GM19467 (cell line): Measurements from ENCODE around the gene TECPR1.

ENCODE experiments used
- ATAC-seq: cut with Tn5 transposase; IDR thresholded peaks from one replicate; pipeline ENCODE4 v1.9.1; 2021; ENCODE audit warnings: mild to moderate bottlenecking, moderate library complexity; ENCODE audit not compliant: unreplicated experiment

TECPR1 gene

GRCh38 chr7:98251601-98252424, at the start of gene TECPR1:
Gene TECPR1, minus strand, starts transcription at chr7:98252232. Its CDS starts 6,086 bp downstream, at chr7:98246146.
- peak; percentile 96 for ATAC-seq

- ATAC-seq: no peak
Measured at GRCh38 chr7:98300595-98301372, 48.8 kb upstream of the TECPR1 start.

- no peak for ATAC-seq
Measured at GRCh38 chr7:98297626-98298286, 45.7 kb upstream of the TECPR1 start.

- ATAC-seq: no peak
Measured at GRCh38 chr7:98296833-98297232, 44.8 kb upstream of the TECPR1 start.

- ATAC-seq: no peak
Measured at GRCh38 chr7:98295467-98296192, 43.6 kb upstream of the TECPR1 start.

- ATAC-seq: peak; percentile 66
Measured at GRCh38 chr7:98294798-98295382, 42.9 kb upstream of the TECPR1 start.

GRCh38 chr7:98294326-98294725, 42.3 kb upstream of the TECPR1 start:
- ATAC-seq: no peak

GRCh38 chr7:98293746-98294145, 41.7 kb upstream of the TECPR1 start:
- no peak for ATAC-seq

GRCh38 chr7:98293265-98293664, 41.2 kb upstream of the TECPR1 start:
- no peak for ATAC-seq

- ATAC-seq: no peak
Measured at GRCh38 chr7:98291717-98292116, 39.7 kb upstream of the TECPR1 start.

- no peak for ATAC-seq
Measured at GRCh38 chr7:98289333-98289875, 37.4 kb upstream of the TECPR1 start.

GRCh38 chr7:98288064-98288823, 36.2 kb upstream of the TECPR1 start:
- no peak for ATAC-seq

- no peak for ATAC-seq
Measured at GRCh38 chr7:98287486-98287959, 35.5 kb upstream of the TECPR1 start.

- ATAC-seq: no peak
Measured at GRCh38 chr7:98286701-98287485, 34.9 kb upstream of the TECPR1 start.

- ATAC-seq: no peak
Measured at GRCh38 chr7:98286093-98286539, 34.1 kb upstream of the TECPR1 start.

- no peak for ATAC-seq
Measured at GRCh38 chr7:98285157-98286092, 33.4 kb upstream of the TECPR1 start.

GRCh38 chr7:98284335-98285036, 32.5 kb upstream of the TECPR1 start:
- ATAC-seq: no peak
